Nephron (organoid): Measurements from ENCODE around the gene TSHZ3.

Experiments
- H3K27ac Mint-ChIP-seq, 3 experiments: 2 replicates each; pipeline ENCODE4 v1.8.0; 2020; ENCODE audit warnings: mixed read lengths in 3 of 3, mild to moderate bottlenecking in 2 of 3, moderate library complexity in 1 of 3
- H3K27me3 Mint-ChIP-seq: 2 replicates; pipeline ENCODE4 v1.8.0; 2021; ENCODE audit warnings: low read depth, mild to moderate bottlenecking, moderate library complexity, mixed read lengths
- H3K36me3 Mint-ChIP-seq: 2 replicates; pipeline ENCODE4 v1.8.0; 2020; ENCODE audit warnings: low read depth, mixed read lengths
- H3K4me1 Mint-ChIP-seq: 2 replicates; pipeline ENCODE4 v1.8.0; 2020; ENCODE audit warnings: mixed read lengths
- H3K4me3 Mint-ChIP-seq, 3 experiments: 2 replicates each; pipeline ENCODE4 v1.8.0; 2020; ENCODE audit warnings: mild to moderate bottlenecking in 3 of 3, mixed read lengths in 3 of 3, moderate library complexity in 2 of 3
- H3K9me3 Mint-ChIP-seq: 2 replicates; pipeline ENCODE4 v1.8.0; 2020; ENCODE audit warnings: mixed read lengths
- TF ChIP-seq, protein P1 (sequence below), 3 experiments: fragments of 200-600 bp; sonication (generic); IDR thresholded peaks; one replicate each; pipeline ENCODE4 v1.5.0; 2021; ENCODE audit warnings: antibody characterized with exemption in 3 of 3; ENCODE audit not compliant: unreplicated experiment in 3 of 3

Gene TSHZ3

GRCh38 chr19:31266731-31267130 is 82.5 kb downstream of the TSHZ3 start:
- Mint-ChIP-seq H3K27ac (no peak overlapping the region), H3K27me3 (peaks cover 9% of the 10 kb centered on the region), H3K36me3 (no peaks in the 10 kb centered on the region), H3K4me1 (peaks cover 29% of the 10 kb centered on the region), H3K9me3 (no peaks in the 10 kb centered on the region), H3K4me3 (no peak overlapping the region)
- TF ChIP-seq, protein P1, sequence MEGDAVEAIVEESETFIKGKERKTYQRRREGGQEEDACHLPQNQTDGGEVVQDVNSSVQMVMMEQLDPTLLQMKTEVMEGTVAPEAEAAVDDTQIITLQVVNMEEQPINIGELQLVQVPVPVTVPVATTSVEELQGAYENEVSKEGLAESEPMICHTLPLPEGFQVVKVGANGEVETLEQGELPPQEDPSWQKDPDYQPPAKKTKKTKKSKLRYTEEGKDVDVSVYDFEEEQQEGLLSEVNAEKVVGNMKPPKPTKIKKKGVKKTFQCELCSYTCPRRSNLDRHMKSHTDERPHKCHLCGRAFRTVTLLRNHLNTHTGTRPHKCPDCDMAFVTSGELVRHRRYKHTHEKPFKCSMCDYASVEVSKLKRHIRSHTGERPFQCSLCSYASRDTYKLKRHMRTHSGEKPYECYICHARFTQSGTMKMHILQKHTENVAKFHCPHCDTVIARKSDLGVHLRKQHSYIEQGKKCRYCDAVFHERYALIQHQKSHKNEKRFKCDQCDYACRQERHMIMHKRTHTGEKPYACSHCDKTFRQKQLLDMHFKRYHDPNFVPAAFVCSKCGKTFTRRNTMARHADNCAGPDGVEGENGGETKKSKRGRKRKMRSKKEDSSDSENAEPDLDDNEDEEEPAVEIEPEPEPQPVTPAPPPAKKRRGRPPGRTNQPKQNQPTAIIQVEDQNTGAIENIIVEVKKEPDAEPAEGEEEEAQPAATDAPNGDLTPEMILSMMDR (IDR thresholded peaks at IDR 0.05; ENCODE audit: unreplicated experiment in 3 of 3): no peak

DNA sequence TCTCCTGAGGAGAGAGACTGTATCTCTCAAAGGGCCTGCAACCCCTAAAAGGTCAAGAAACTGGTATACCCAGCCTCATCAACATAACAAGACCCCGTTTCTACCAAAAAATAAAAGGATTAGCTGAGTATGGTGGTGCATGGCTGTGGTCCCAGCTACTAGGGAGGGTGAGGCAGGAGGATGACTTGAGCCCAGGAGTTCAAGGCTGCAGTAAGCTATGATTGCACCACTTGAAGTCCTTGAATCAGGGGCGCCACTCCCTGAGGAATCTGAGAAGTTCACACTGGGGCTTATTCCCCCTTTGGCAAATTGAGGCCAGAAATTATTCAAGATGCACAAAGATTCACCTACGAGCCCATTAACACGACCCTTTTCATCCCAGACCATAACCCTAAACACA is 83.0 kb downstream of the TSHZ3 start:
- H3K4me3 Mint-ChIP-seq: no peak overlapping the region
- no peaks in the 10 kb centered on the region for H3K9me3 Mint-ChIP-seq
- no peaks in the 10 kb centered on the region for H3K36me3 Mint-ChIP-seq
- no peak overlapping the region for H3K27ac Mint-ChIP-seq
- H3K27me3 Mint-ChIP-seq: peaks cover 9% of the 10 kb centered on the region
- H3K4me1 Mint-ChIP-seq: peaks cover 29% of the 10 kb centered on the region
- TF ChIP-seq, protein P1 (IDR thresholded peaks at IDR 0.05; ENCODE audit: unreplicated experiment in 3 of 3): no peak

DNA sequence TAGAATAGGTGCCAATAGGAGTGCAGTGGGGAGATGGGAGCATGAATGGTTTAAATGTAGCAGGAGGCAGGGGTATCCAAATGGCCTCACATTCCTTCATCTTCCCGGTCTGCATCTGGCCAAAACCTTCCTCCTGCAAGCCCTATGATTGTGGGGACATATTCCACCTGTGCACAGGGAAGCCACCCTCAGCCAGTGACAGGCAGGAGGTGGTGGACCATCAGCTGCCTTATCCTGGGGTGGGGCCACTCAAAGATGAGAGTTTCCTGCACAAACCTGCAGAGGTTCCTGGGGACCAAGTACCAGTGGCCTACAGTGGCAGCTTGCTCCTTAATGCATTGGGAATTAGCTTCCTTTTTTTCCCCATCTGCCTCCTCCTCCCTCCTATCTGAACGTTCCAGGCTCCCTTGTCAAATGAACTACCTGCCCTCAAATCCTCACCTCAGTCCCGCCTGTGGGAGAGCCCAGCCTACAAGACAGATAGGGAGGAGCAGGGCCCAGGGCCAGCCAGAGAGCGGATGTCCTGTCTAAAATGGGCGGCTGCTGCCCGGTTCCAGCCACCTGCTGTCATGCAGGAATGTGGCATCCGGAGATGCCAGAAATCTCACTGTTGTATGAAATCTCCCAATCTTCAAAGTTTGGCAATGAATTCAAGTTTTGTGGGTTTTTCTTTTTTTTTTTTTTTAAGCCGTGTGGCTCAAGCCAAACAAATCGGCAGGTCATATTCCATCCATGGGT is 85.0 kb downstream of the TSHZ3 start:
- Mint-ChIP-seq H3K9me3 (no peaks in the 10 kb centered on the region), H3K27ac (peak overlapping the region in 2 of 3 experiments; percentile 21 to 35), H3K36me3 (no peaks in the 10 kb centered on the region), H3K4me3 (no peak overlapping the region), H3K27me3 (peaks cover 9% of the 10 kb centered on the region), H3K4me1 (peaks cover 37% of the 10 kb centered on the region)
- TF ChIP-seq, protein P1 (IDR thresholded peaks at IDR 0.05; ENCODE audit: unreplicated experiment in 3 of 3): no peak

- H3K4me3 Mint-ChIP-seq: no peak overlapping the region
- peak overlapping the region in 2 of 3 experiments; percentile 93 to 94 for H3K27ac Mint-ChIP-seq
- TF ChIP-seq, protein P1 (IDR thresholded peaks at IDR 0.05; ENCODE audit: unreplicated experiment in 3 of 3): no peak
These were observed 85.9 kb downstream of the TSHZ3 start for GRCh38 chr19:31263328-31263727.

GRCh38 chr19:31262725-31263191 is 86.5 kb downstream of the TSHZ3 start:
- Mint-ChIP-seq H3K27me3 (peaks cover 17% of the 10 kb centered on the region), H3K27ac (peak overlapping the region; percentile 49 to 94 (median 93)), H3K36me3 (no peaks in the 10 kb centered on the region), H3K9me3 (no peaks in the 10 kb centered on the region), H3K4me1 (peaks cover 51% of the 10 kb centered on the region), H3K4me3 (peak overlapping the region; percentile 18 to 56 (median 54))
- TF ChIP-seq, protein P1 (IDR thresholded peaks at IDR 0.05; ENCODE audit: unreplicated experiment in 3 of 3): no peak

More at GRCh38 chr19:31263328-31263727, 85.9 kb downstream of the TSHZ3 start:
- Mint-ChIP-seq H3K4me1 (peaks cover 45% of the 10 kb centered on the region), H3K27me3 (peaks cover 13% of the 10 kb centered on the region), H3K36me3 (no peaks in the 10 kb centered on the region), H3K9me3 (no peaks in the 10 kb centered on the region)
